Measurements from ENCODE around the gene RTL9.

DNA sequence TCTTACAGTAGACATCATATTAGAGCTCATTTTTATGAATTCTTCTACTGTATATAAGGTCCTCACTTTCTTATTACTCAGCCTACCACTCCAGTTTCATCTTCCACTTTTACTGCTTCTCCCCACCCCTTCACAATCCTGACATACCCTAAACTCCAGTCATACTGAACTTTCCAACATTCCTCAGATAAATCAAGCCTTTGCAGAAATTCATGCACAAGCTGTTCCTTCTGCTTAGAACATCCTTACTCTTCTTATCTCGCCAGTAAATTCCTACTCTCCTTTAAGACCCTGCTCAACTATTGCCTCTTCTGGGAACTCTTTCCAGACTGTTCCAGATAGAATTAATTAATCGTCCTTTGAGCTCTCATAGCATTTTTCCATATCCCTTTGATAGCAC is 24.8 kb downstream of the RTL9 start:
- no peak for TF ChIP-seq EZH2phosphoT487 (IDR thresholded peaks at IDR 0.05; ENCODE audit: insufficient read depth, low read depth)
- no peak for TF ChIP-seq EZH2 (IDR thresholded peaks at IDR 0.05; ENCODE audit: insufficient read depth, poor library complexity, severe bottlenecking)

Measured in GM23248 (cell line).